Left lung (tissue), 10 donors: Measurements from ENCODE around the gene ITPR2. TPM values are rescaled to one million over a fixed set of nuclear protein-coding genes. Genes with fewer than 3 reads are reported as not detected.
"Not testable (repeated sequence)": the region's sequence is repeated elsewhere in the genome, so short reads cannot be mapped to it uniquely, and the experiment has no call there.

ENCODE experiments used
- ATAC-seq: fragments of 200-7000 bp; cut with Tn5 transposase; one replicate; pipeline ENCODE4 v1.9.1; 2020; ENCODE audit warnings: moderate library complexity
- DNase-seq, 4 donors: peaks; one replicate each; pipeline ENCODE4 v3.0.0-alpha.2; 2013 to 2020
- H3K27ac ChIP-seq, 2 donors: fragments of 200-600 bp; sonication (generic) in 1 of 2; one replicate each; pipeline versions ENCODE4 v1.5.0 to v1.8.0; 2020 to 2021
- H3K27me3 ChIP-seq, 2 donors: fragments of 200-600 bp; sonication (generic) in 1 of 2; one replicate each; pipeline versions ENCODE4 v1.5.0 to v1.8.0; 2020 to 2021
- H3K36me3 ChIP-seq, 2 donors: fragments of 200-600 bp; sonication (generic) in 1 of 2; one replicate each; pipeline versions ENCODE4 v1.5.0 to v1.8.0; 2020 to 2021
- H3K4me1 ChIP-seq, 2 donors: fragments of 200-600 bp; one replicate each; pipeline ENCODE4 v1.8.0; 2021
- H3K4me3 ChIP-seq, 2 donors: fragments of 200-600 bp; sonication (generic) in 1 of 2; one replicate each; pipeline versions ENCODE4 v1.5.0 to v1.8.0; 2020 to 2021; ENCODE audit warnings: mild to moderate bottlenecking in 1 of 2
- H3K9me3 ChIP-seq, 2 donors: fragments of 200-600 bp; sonication (generic) in 1 of 2; one replicate each; pipeline versions ENCODE4 v1.5.0 to v1.8.0; 2020 to 2021
- intact Hi-C, 2 donors: fragments of 100-400 bp; cut with DNase I; formaldehyde crosslinking; loops; one replicate each; pipeline versions ENCODE4 v1.11.2 to v1.14.2; 2022
- polyA plus RNA-seq, 6 donors: library from polyadenylated mRNA; unstranded; fragments of 120-200 nt; gene quantifications; one replicate each; pipeline ENCODE4 v1.2.1, GENCODE V29; 2013; ENCODE audit not compliant: insufficient read length in 6 of 6
- total RNA-seq, 2 donors: library from RNA; stranded (reverse); fragmentation: NEBNext Ultra II Directional; extraction: Animal tissue kit (Norgen Biotek cat#: 25700); gene quantifications; one replicate each; pipeline ENCODE4 v1.2.1, GENCODE V29; 2021
- TF ChIP-seq, protein P1 (sequence below), 2 donors: fragments of 200-600 bp; sonication (generic) in 1 of 2; IDR thresholded peaks; one replicate each; pipeline versions ENCODE4 v1.5.0 to v1.8.0; 2021; ENCODE audit warnings: antibody characterized with exemption in 2 of 2
- donor health status: DM: no; HTN: yes; CAD: no.
- donor health status: DM: no; HTN: no; CAD: no.

Gene ITPR2
- total and polyA plus RNA-seq, 8 donors: 5.5 to 67.8 (median 7.5) TPM

DNA sequence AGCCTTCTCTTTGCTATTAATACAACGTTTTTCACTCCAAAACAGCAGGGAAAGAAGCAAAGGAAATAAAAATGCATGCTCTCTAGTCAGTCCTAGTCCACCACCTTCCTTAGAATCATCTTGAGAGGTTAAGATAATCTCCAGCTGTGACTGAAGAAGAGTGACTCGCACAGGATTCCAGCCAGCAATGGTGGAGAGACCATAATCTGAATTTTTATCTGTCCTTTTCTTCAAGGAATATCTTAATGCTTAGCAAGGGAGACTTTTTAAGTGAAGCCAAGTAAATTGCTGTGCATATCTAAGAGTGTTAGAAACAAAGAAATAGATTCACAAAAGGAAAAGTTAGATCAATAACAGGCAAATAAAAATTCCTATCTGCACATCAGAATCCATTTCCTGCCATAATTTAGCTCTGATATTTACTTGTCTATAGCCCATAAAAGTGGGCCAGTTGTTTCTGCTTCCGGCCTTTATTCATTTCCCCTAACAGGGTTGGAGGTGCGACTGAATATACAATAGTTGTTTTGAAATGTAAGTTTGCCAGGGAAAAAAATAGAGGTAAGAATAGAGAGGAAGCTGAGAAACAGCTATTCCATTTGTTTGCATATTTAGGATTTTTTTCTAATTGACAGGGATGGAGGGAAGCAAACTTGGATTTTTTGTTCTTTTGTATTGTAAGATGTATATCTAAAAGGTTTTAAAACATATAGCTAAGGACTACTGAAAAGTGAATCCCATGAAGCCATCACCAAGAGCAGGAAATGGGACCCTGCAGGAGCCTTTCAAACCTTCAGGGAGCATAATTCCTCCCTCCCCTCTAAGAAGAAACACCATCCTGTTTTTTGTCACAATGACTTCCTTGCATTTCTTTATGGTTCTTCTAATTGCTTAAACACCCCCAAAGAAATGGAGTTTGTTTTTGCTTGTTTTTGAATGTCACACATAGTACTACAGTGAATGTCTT is 154.0 kb downstream of the ITPR2 start:
- H3K4me1 ChIP-seq: no peaks in the 10 kb centered on the region
- peaks cover 0 to 37% of the 10 kb centered on the region in 2 donors for H3K36me3 ChIP-seq
- intact Hi-C loops: no loop called here
- DNase-seq (no peak), ATAC-seq (no peak)
- H3K4me3 ChIP-seq: no peak overlapping the region
- no peaks in the 10 kb centered on the region for H3K27me3 ChIP-seq
- H3K9me3 ChIP-seq: peaks cover 0 to 11% of the 10 kb centered on the region in 2 donors
- no peak overlapping the region for H3K27ac ChIP-seq
- TF ChIP-seq, protein P1, sequence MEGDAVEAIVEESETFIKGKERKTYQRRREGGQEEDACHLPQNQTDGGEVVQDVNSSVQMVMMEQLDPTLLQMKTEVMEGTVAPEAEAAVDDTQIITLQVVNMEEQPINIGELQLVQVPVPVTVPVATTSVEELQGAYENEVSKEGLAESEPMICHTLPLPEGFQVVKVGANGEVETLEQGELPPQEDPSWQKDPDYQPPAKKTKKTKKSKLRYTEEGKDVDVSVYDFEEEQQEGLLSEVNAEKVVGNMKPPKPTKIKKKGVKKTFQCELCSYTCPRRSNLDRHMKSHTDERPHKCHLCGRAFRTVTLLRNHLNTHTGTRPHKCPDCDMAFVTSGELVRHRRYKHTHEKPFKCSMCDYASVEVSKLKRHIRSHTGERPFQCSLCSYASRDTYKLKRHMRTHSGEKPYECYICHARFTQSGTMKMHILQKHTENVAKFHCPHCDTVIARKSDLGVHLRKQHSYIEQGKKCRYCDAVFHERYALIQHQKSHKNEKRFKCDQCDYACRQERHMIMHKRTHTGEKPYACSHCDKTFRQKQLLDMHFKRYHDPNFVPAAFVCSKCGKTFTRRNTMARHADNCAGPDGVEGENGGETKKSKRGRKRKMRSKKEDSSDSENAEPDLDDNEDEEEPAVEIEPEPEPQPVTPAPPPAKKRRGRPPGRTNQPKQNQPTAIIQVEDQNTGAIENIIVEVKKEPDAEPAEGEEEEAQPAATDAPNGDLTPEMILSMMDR (IDR thresholded peaks at IDR 0.05): no peak

DNA sequence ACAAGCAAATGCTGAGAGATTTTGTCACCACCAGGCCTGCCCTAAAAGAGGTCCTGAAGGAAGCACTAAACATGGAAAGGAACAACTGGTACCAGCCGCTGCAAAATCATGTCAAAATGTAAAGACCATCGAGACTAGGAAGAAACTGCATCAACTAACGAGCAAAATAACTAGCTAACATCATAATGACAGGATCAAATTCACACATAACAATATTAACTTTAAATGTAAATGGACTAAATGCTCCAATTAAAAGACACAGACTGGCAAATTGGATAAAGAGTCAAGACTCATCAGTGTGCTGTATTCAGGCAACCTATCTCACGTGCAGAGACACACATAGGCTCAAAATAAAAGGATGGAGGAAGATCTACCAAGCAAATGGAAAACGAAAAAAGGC is 161.5 kb downstream of the ITPR2 start:
- H3K9me3 ChIP-seq, H3K4me3 ChIP-seq, H3K27ac ChIP-seq, DNase-seq, ATAC-seq, H3K27me3 ChIP-seq, H3K36me3 ChIP-seq, intact Hi-C loops, H3K4me1 ChIP-seq: not testable (repeated sequence)

DNA sequence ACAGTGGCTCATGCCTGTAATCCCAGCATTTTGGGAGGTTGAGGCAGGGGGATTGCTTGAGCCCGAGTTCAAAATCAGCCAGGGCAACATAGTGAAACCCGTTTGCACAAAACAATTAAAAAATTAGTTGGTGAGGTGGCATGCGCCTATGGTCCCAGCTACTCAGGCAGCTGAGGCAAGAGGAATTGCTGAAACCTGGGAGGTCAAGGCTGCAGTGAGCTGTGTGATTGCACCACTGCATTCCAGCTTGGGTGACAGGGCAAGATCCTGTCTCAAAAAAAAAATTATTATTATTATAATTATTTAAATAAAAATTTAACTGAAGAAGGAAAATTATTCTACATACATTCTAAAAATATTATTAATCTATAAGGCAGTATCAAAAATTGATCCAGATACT is 164.1 kb downstream of the ITPR2 start:
- ATAC-seq: no peak
- TF ChIP-seq, protein P1 (IDR thresholded peaks at IDR 0.05): no peak
- intact Hi-C loops: no loop called here
- Histone ChIP-seq H3K27ac (no peak overlapping the region), H3K36me3 (peaks cover 0 to 13% of the 10 kb centered on the region in 2 donors), H3K9me3 (no peaks in the 10 kb centered on the region), H3K27me3 (no peaks in the 10 kb centered on the region), H3K4me1 (no peaks in the 10 kb centered on the region), H3K4me3 (no peak overlapping the region)
- DNase-seq: no peak

DNA sequence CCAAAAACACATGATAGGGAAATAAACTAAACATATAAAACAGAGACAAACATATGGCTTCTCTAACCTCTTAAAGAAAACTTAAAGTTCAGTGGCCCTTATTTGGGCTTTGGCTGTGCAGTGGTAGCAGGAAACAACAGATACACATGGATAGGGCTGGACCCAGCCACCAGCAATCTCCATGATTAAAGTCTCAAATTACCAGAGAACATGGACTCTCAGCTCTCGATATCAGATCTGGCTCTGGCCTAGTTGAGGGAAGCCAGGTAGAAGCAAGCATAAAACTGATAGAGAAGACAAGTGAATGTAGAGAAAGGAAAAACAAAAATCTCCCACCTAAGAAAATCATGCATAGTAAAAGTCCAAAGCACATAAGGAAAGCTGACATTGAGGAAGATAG is 164.8 kb downstream of the ITPR2 start:
- intact Hi-C loops: no loop called here
- ATAC-seq: no peak
- H3K9me3 ChIP-seq: no peaks in the 10 kb centered on the region

DNA sequence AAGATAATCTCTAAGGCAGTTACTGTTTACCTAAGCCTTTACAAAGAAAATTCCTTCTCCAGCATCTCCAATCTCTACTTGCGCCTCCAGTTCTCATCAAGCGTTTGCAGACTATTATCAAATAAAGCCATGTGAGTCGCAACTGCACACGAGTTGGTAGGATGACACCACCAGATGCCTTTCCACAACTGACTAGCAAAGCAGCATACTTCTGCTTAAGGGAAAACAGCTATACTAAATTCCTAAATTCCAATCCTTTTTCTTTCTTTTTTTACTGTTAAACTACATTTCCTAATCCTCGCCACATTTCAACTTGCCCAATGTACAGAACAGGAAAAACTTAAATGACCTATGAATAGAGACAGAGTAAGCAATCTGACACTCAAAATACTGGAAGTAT is 166.7 kb downstream of the ITPR2 start:
- Histone ChIP-seq H3K36me3 (peaks cover 0 to 26% of the 10 kb centered on the region in 2 donors), H3K27ac (no peak overlapping the region), H3K4me1 (no peaks in the 10 kb centered on the region), H3K4me3 (no peak overlapping the region), H3K9me3 (no peaks in the 10 kb centered on the region), H3K27me3 (no peaks in the 10 kb centered on the region)
- no peak for DNase-seq
- TF ChIP-seq, protein P1 (IDR thresholded peaks at IDR 0.05): no peak
- intact Hi-C loops: no loop called here
- ATAC-seq: no peak

More for the DNA sequence above, 164.8 kb downstream of the ITPR2 start:
- TF ChIP-seq, protein P1 (IDR thresholded peaks at IDR 0.05): no peak
- no peaks in the 10 kb centered on the region for H3K27me3 ChIP-seq
- DNase-seq: no peak
- H3K4me1 ChIP-seq: no peaks in the 10 kb centered on the region
- peaks cover 0 to 19% of the 10 kb centered on the region in 2 donors for H3K36me3 ChIP-seq
- no peak overlapping the region for H3K27ac ChIP-seq
- no peak overlapping the region for H3K4me3 ChIP-seq
